Measurements from ENCODE around the gene HJURP. TPM values are rescaled to one million over a fixed set of nuclear protein-coding genes. Genes with fewer than 3 reads are reported as not detected.
A peak's percentile ranks its signal among the peaks of the same experiment; 100 is the strongest.
"Not testable (repeated sequence)": the region's sequence is repeated elsewhere in the genome, so short reads cannot be mapped to it uniquely, and the experiment has no call there.

HJURP gene
- total RNA-seq: 100 to 1,000 TPM; 139 to 141 TPM

DNA sequence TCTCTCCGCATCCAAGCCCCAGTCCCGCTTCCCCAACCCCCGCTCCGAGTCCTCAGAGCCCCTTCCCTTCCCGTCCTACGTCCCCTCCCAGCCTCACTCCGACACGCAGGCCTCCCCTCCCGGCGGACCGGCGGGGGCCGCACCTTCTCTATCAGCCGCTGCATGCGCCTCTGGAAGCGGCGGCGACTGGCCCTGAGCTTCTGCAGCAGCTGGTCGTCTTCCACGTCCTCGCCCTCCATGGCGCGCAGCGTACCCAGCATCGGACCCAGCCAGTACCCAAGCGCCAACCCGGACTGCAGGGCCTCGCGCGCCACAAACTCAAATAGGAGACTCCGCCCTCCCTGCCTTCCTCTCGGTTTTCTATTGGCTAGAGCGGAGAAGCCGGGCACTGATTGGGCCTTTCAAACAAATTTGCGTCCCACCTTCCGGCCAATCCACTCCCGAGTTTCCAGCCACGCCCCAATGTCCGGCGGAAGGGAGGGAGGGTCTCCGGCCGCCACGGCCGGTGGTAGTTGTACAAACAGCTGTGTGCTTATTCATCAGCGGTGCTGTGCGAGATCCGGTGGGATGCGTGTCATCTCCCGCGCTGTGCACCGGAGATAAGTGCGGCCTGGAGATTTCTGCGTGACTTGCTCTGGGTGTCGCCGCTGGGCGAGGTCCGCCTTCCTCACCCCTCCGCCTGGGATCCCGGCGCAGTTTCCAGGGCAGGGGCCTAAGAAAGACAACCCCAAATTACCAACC, at the start of gene HJURP:
TSS of gene HJURP (minus strand) at position 295 of the 741 bp plus-strand sequence. CDS start at position 260, 35 bp downstream.
- POLR2A ChIA-PET: no interaction called here
- H3K27me3 Mint-ChIP-seq: peaks cover 2% of the 10 kb centered on the region
- peaks cover 60% of the 10 kb centered on the region for H3K4me1 Mint-ChIP-seq
- H3K36me3 Mint-ChIP-seq (ENCODE audit: low read depth): peaks cover 40% of the 10 kb centered on the region
- DNase-seq: peak; percentile 96
- H3K27ac Mint-ChIP-seq: peak within 1 kb of the TSS; percentile 93
- CTCF ChIA-PET: interaction anchor here (2.9 kb wide), 1 partner anchor 12 kb away, joined by 11 read pairs; no protein-coding TSS in a partner anchor
- H3K4me3 Mint-ChIP-seq: peak within 1 kb of the TSS; percentile 87
- H3K9me3 Mint-ChIP-seq: no peaks in the 10 kb centered on the region

GRCh38 chr2:233901884-233902283, 47.5 kb upstream of the HJURP start:
- CTCF ChIA-PET: interaction anchor here (1.1 kb wide), 1 partner anchor 9 kb away, joined by 3 read pairs; no protein-coding TSS in a partner anchor
- no peaks in the 10 kb centered on the region for H3K36me3 Mint-ChIP-seq (ENCODE audit: low read depth)
- H3K4me3 Mint-ChIP-seq: no peak overlapping the region
- peaks cover 7% of the 10 kb centered on the region for H3K4me1 Mint-ChIP-seq
- DNase-seq: no peak
- POLR2A ChIA-PET: no interaction called here
- H3K9me3 Mint-ChIP-seq: no peaks in the 10 kb centered on the region
- no peak overlapping the region for H3K27ac Mint-ChIP-seq
- H3K27me3 Mint-ChIP-seq: peaks cover 18% of the 10 kb centered on the region

DNA sequence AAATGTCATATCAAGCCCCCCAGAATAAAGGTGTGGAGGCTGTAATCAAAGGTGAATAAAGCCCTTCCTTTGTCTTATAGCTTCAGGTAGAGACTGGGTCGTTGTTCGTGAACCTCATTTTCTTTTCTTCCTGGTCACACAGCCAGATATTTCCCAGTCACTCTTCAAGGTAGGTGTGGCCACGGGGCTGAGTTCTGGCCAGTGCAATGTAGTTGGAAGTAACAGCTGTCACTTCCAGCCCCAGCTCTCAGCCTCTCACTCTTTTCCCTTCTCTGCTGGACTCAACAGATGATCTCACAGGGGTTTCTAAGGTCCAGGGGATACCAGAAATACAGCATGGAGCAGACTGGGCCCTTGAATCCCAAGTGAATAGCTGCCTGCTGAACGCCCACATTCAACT, 47.0 kb upstream of the HJURP start:
- no peak overlapping the region for H3K27ac Mint-ChIP-seq
- POLR2A ChIA-PET: no interaction called here
- CTCF ChIA-PET: interaction anchor here (1.1 kb wide), 1 partner anchor 8 kb away, joined by 3 read pairs; no protein-coding TSS in a partner anchor
- H3K9me3 Mint-ChIP-seq: no peaks in the 10 kb centered on the region
- peaks cover 18% of the 10 kb centered on the region for H3K27me3 Mint-ChIP-seq
- no peak for DNase-seq
- H3K4me1 Mint-ChIP-seq: peaks cover 7% of the 10 kb centered on the region
- no peaks in the 10 kb centered on the region for H3K36me3 Mint-ChIP-seq (ENCODE audit: low read depth)
- H3K4me3 Mint-ChIP-seq: no peak overlapping the region

- H3K4me1 Mint-ChIP-seq; DNase-seq; H3K36me3 Mint-ChIP-seq (ENCODE audit: low read depth); H3K9me3 Mint-ChIP-seq; H3K4me3 Mint-ChIP-seq; POLR2A ChIA-PET; H3K27ac Mint-ChIP-seq; CTCF ChIA-PET: not testable (repeated sequence)
- peaks cover 19% of the 10 kb centered on the region for H3K27me3 Mint-ChIP-seq
Observed at GRCh38 chr2:233896253-233896652, 41.9 kb upstream of the HJURP start.

GRCh38 chr2:233892793-233893192, 38.5 kb upstream of the HJURP start:
- H3K27ac Mint-ChIP-seq: no peak overlapping the region
- H3K27me3 Mint-ChIP-seq: peaks cover 10% of the 10 kb centered on the region
- no peak overlapping the region for H3K4me3 Mint-ChIP-seq
- ChIA-PET POLR2A (no interaction called here), CTCF (interaction anchor here (0.8 kb wide), 1 partner anchor 9 kb away, joined by 3 read pairs; no protein-coding TSS in a partner anchor)
- no peaks in the 10 kb centered on the region for H3K9me3 Mint-ChIP-seq
- no peak for DNase-seq
- no peaks in the 10 kb centered on the region for H3K36me3 Mint-ChIP-seq (ENCODE audit: low read depth)
- H3K4me1 Mint-ChIP-seq: no peaks in the 10 kb centered on the region

DNA sequence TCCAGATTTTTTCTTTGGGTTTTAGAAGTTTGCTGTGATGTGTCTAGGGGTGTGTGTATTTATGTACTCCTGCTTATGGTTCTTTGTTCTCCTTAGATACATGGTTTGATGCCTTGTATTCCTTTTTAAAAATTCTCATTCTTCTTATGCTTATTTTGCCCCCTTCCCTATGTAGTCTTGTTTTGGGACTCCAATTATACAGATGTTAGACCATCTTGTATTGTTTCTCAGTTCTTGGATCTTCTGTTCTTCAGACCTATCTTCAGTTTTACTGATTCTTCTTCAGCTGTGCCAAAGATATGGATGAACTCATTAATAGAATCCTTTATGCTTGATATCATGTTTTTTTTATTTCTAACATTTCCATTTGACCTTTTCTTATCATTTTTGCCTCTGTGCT, 28.0 kb upstream of the HJURP start:
- H3K9me3 Mint-ChIP-seq: peaks cover 16% of the 10 kb centered on the region
- CTCF ChIA-PET: no interaction called here
- H3K36me3 Mint-ChIP-seq (ENCODE audit: low read depth): peaks cover 2% of the 10 kb centered on the region
- POLR2A ChIA-PET: no interaction called here
- DNase-seq: no peak
- no peak overlapping the region for H3K27ac Mint-ChIP-seq
- no peaks in the 10 kb centered on the region for H3K4me1 Mint-ChIP-seq
- peaks cover 42% of the 10 kb centered on the region for H3K27me3 Mint-ChIP-seq
- H3K4me3 Mint-ChIP-seq: no peak overlapping the region

GRCh38 chr2:233872125-233872524, 17.8 kb upstream of the HJURP start:
- H3K27ac Mint-ChIP-seq; H3K36me3 Mint-ChIP-seq (ENCODE audit: low read depth); H3K4me3 Mint-ChIP-seq; DNase-seq; POLR2A ChIA-PET: not testable (repeated sequence)
- Mint-ChIP-seq H3K9me3 (peaks cover 14% of the 10 kb centered on the region), H3K27me3 (peaks cover 48% of the 10 kb centered on the region), H3K4me1 (peaks cover 13% of the 10 kb centered on the region)
- CTCF ChIA-PET: interaction anchor here (0.8 kb wide), 1 partner anchor 15 kb away, joined by 3 read pairs; no protein-coding TSS in a partner anchor

DNA sequence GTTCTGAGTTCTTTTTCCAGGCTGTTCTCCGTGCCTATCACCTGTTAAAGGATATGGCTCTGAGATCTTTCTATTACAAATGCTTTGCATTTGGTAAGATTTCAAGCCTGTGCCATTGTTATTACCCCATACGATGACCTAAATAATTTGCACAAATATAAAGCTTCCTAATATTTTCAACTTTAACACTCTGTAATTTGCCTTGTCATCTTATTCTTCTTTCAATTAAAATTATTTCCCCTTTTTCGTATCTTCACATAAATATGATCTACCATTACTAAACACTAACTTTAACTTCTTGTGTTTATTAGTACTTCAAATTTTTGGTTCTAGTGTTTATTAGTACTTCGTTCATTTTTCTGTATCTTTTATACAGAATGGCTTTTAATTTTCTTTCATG, 17.1 kb upstream of the HJURP start:
- ChIA-PET POLR2A (no interaction called here), CTCF (interaction anchor here (0.8 kb wide), 1 partner anchor 14 kb away, joined by 3 read pairs; no protein-coding TSS in a partner anchor)
- Mint-ChIP-seq H3K36me3 (ENCODE audit: low read depth) (peaks cover 14% of the 10 kb centered on the region), H3K4me3 (no peak overlapping the region), H3K9me3 (peaks cover 19% of the 10 kb centered on the region), H3K4me1 (peaks cover 17% of the 10 kb centered on the region), H3K27me3 (peaks cover 48% of the 10 kb centered on the region), H3K27ac (no peak overlapping the region)
- no peak for DNase-seq

GRCh38 chr2:233867993-233868532, 13.7 kb upstream of the HJURP start, which contains the start of gene MSL3B:
MSL3B (minus strand) TSS chr2:233868386.
- DNase-seq: peak; percentile 48
- CTCF ChIA-PET: interaction anchor here (2.8 kb wide), 1 partner anchor 12 kb away, joined by 11 read pairs; no protein-coding TSS in a partner anchor
- POLR2A ChIA-PET: no interaction called here

GRCh38 chr2:233866479-233866878, 12.1 kb upstream of the HJURP start:
- no peak for DNase-seq
- Mint-ChIP-seq H3K27me3 (peaks cover 23% of the 10 kb centered on the region), H3K36me3 (ENCODE audit: low read depth) (peaks cover 22% of the 10 kb centered on the region), H3K27ac (no peak overlapping the region), H3K4me3 (no peak overlapping the region), H3K4me1 (peaks cover 25% of the 10 kb centered on the region), H3K9me3 (peaks cover 15% of the 10 kb centered on the region)
- ChIA-PET CTCF (interaction anchor here (1.4 to 2.8 kb wide), 2 partner anchors 10 to 11 kb away, joined by 5 to 11 read pairs; no protein-coding TSS in a partner anchor), POLR2A (no interaction called here)

More at GRCh38 chr2:233867993-233868532, 13.7 kb upstream of the HJURP start, which contains the start of gene MSL3B:
- peaks cover 22% of the 10 kb centered on the region for H3K36me3 Mint-ChIP-seq (ENCODE audit: low read depth)
- peak within 1 kb of the TSS; percentile 90 for H3K4me3 Mint-ChIP-seq
- H3K4me1 Mint-ChIP-seq: peaks cover 25% of the 10 kb centered on the region
- peak within 1 kb of the TSS; percentile 92 for H3K27ac Mint-ChIP-seq
- H3K27me3 Mint-ChIP-seq: peaks cover 30% of the 10 kb centered on the region
- H3K9me3 Mint-ChIP-seq: peaks cover 16% of the 10 kb centered on the region

DNA sequence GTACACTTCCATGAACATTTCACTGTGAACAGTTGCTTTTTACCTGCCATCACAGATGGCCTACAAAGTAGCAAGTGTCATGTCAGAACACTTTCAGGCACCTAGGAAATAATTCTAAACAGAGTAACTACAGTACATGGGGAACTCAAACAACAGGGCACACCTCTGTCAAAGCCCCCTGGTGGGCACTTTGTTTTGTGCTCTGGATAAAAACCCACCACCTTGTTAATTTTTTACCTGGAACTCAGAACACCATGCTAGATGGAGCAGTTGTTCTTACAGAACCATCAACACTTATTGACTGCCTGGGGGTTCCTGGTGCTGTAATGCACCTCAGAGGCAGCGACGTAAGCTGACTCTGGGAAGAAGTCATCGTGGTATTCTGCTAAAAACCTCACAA, 11.5 kb upstream of the HJURP start:
- Mint-ChIP-seq H3K4me3 (no peak overlapping the region), H3K4me1 (peaks cover 25% of the 10 kb centered on the region), H3K36me3 (ENCODE audit: low read depth) (peaks cover 22% of the 10 kb centered on the region), H3K9me3 (peaks cover 14% of the 10 kb centered on the region), H3K27ac (no peak overlapping the region), H3K27me3 (peaks cover 17% of the 10 kb centered on the region)
- ChIA-PET CTCF (interaction anchor here (1.4 to 2.8 kb wide), 2 partner anchors 10 to 11 kb away, joined by 5 to 11 read pairs; no protein-coding TSS in a partner anchor), POLR2A (no interaction called here)
- DNase-seq: no peak

GRCh38 chr2:233862261-233862768, 8.0 kb upstream of the HJURP start:
- POLR2A ChIA-PET: no interaction called here
- Mint-ChIP-seq H3K27me3 (peaks cover 12% of the 10 kb centered on the region), H3K9me3 (peaks cover 6% of the 10 kb centered on the region), H3K4me3 (no peak overlapping the region), H3K4me1 (peaks cover 21% of the 10 kb centered on the region), H3K27ac (no peak overlapping the region), H3K36me3 (ENCODE audit: low read depth) (peaks cover 17% of the 10 kb centered on the region)
- DNase-seq: no peak
- CTCF ChIA-PET: interaction anchor here (1.1 kb wide), 1 partner anchor 25 kb away, joined by 3 read pairs; no protein-coding TSS in a partner anchor

DNA sequence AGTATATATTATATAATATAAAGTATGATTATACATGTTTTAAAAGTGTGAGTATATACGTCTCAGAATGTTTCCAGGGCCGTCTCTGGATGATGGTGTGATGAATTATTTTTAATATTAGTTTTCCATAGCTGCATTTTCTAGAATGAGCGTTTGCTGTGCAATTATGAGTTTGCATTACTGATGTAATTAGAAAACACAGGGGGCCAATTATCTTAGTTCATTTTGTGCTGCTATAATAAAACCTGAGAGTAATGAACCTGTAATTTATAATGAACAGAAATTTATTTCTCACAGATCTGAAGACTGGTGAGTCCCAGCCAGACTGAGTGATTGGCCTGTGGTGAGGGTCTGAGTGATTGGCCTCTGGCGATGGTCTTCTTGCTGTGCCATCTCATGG, 4.0 kb upstream of the HJURP start:
- H3K4me1 Mint-ChIP-seq: peaks cover 25% of the 10 kb centered on the region
- CTCF ChIA-PET: interaction anchor here (0.5 to 1.9 kb wide), 7 partner anchors 9 to 680 kb away, joined by 3 to 9 read pairs (median 4); no protein-coding TSS in a partner anchor
- H3K9me3 Mint-ChIP-seq: no peaks in the 10 kb centered on the region
- no peak for DNase-seq
- H3K27ac Mint-ChIP-seq: no peak overlapping the region
- POLR2A ChIA-PET: no interaction called here
- H3K4me3 Mint-ChIP-seq: no peak overlapping the region
- peaks cover 6% of the 10 kb centered on the region for H3K36me3 Mint-ChIP-seq (ENCODE audit: low read depth)
- H3K27me3 Mint-ChIP-seq: peaks cover 12% of the 10 kb centered on the region
